Neuronal stem cell (in vitro differentiated cells): ENCODE results near the gene ADCY9.

ENCODE experiments used
- DNase-seq: peaks from one replicate; pipeline ENCODE4 v3.0.0-alpha.2; 2013; ENCODE audit warnings: low spot score
- H2AFZ ChIP-seq: one replicate; pipeline ENCODE4 v1.6.1; 2013; ENCODE audit warnings: mild to moderate bottlenecking, low read length, inconsistent platforms
- H2AK5ac ChIP-seq: 2 replicates; pipeline ENCODE4 v1.6.1; 2013; ENCODE audit warnings: low read depth, mild to moderate bottlenecking, inconsistent platforms, low read length, moderate library complexity, mixed read lengths
- H2BK120ac ChIP-seq: 2 replicates; pipeline ENCODE4 v1.6.1; 2013; ENCODE audit warnings: low read depth, mild to moderate bottlenecking, inconsistent platforms, low read length, moderate library complexity, mixed read lengths
- H2BK12ac ChIP-seq: one replicate; pipeline ENCODE4 v1.6.1; 2013; ENCODE audit warnings: low read length, inconsistent platforms
- H2BK15ac ChIP-seq: 2 replicates; pipeline ENCODE4 v1.6.1; 2013; ENCODE audit warnings: mild to moderate bottlenecking, low read length, inconsistent platforms, mixed read lengths
- H2BK5ac ChIP-seq: one replicate; pipeline ENCODE4 v1.6.1; 2013; ENCODE audit warnings: inconsistent platforms, mild to moderate bottlenecking, low read length, moderate library complexity
- H3K14ac ChIP-seq: one replicate; pipeline ENCODE4 v1.6.1; 2013; ENCODE audit warnings: low read length, inconsistent platforms
- H3K18ac ChIP-seq: 2 replicates; pipeline ENCODE4 v1.6.1; 2013; ENCODE audit warnings: low read length, inconsistent platforms
- H3K23ac ChIP-seq: 2 replicates; pipeline ENCODE4 v1.6.1; 2013; ENCODE audit warnings: low read depth, mild to moderate bottlenecking, mixed read lengths, low read length, inconsistent platforms; ENCODE audit not compliant: poor library complexity
- H3K27ac ChIP-seq: replicated peaks from 3 replicates; pipeline ENCODE4 v1.5.1; 2013; ENCODE audit warnings: low read length, inconsistent platforms
- H3K27me3 ChIP-seq, 3 experiments: 2 replicates each; pipeline ENCODE4 v1.6.1; 2013; ENCODE audit warnings: low read length in 3 of 3, mild to moderate bottlenecking in 2 of 3, inconsistent platforms in 1 of 3, low read depth in 1 of 3, mixed read lengths in 1 of 3, moderate library complexity in 1 of 3; ENCODE audit not compliant: control insufficient read depth in 3 of 3, insufficient read depth in 3 of 3
- H3K36me3 ChIP-seq, 2 donors: replicated peaks in 1 of 2; 2 replicates each; pipeline ENCODE4 v1.6.1; 2013; ENCODE audit warnings: low read length in 2 of 2; ENCODE audit not compliant: control insufficient read depth in 2 of 2, insufficient read depth in 2 of 2
- H3K4ac ChIP-seq: 2 replicates; pipeline ENCODE4 v1.6.1; 2013; ENCODE audit warnings: inconsistent platforms, mild to moderate bottlenecking, low read length, moderate library complexity
- H3K4me1 ChIP-seq, 2 donors: 1 replicate in 1 of 2; 2 replicates in 1 of 2; pipeline ENCODE4 v1.6.1; 2013; ENCODE audit warnings: low read length in 2 of 2, low read depth in 1 of 2; ENCODE audit not compliant: control insufficient read depth in 2 of 2, insufficient read depth in 1 of 2
- H3K4me2 ChIP-seq: one replicate; pipeline ENCODE4 v1.6.1; 2013; ENCODE audit warnings: mild to moderate bottlenecking, low read length, inconsistent platforms; ENCODE audit not compliant: insufficient read depth, poor library complexity, severe bottlenecking
- H3K4me3 ChIP-seq, 2 donors: 2 replicates each; pipeline ENCODE4 v1.5.1; 2013; ENCODE audit warnings: low read length in 2 of 2, mild to moderate bottlenecking in 2 of 2, inconsistent platforms in 1 of 2, moderate library complexity in 1 of 2
- H3K79me1 ChIP-seq: one replicate; pipeline ENCODE4 v1.6.1; 2013; ENCODE audit warnings: low read depth, mild to moderate bottlenecking, inconsistent platforms, low read length, moderate library complexity
- H3K9ac ChIP-seq: one replicate; pipeline ENCODE4 v1.6.1; 2013; ENCODE audit warnings: mild to moderate bottlenecking, low read depth, low read length, inconsistent platforms; ENCODE audit not compliant: poor library complexity
- H3K9me3 ChIP-seq, 2 donors: replicated peaks in 1 of 2; 2 replicates each; pipeline versions ENCODE3 to v1.6.1; 2013; ENCODE audit warnings: low read length in 2 of 2, mild to moderate bottlenecking in 2 of 2, inconsistent platforms in 1 of 2, low read depth in 1 of 2, mixed read lengths in 1 of 2, moderate library complexity in 1 of 2; ENCODE audit not compliant: control insufficient read depth in 2 of 2, insufficient read depth in 1 of 2
- H4K8ac ChIP-seq: one replicate; pipeline ENCODE4 v1.6.1; 2013; ENCODE audit warnings: low read depth, mild to moderate bottlenecking, inconsistent platforms, low read length, moderate library complexity
- H4K91ac ChIP-seq: one replicate; pipeline ENCODE4 v1.6.1; 2013; ENCODE audit warnings: low read length, low read depth, mild to moderate bottlenecking, inconsistent platforms; ENCODE audit not compliant: poor library complexity
- WGBS, 2 donors: extraction: QIAGEN DNeasy Blood & Tissue Kit; methylation state at CpG; one replicate each; pipeline ENCODE4 v1.1.7; 2013; ENCODE audit warnings: missing lambda C conversion rate in 2 of 2, mixed read lengths in 1 of 2; ENCODE audit not compliant: insufficient read length in 2 of 2, insufficient replicate concordance in 1 of 2; ENCODE audit errors: extremely low coverage in 2 of 2; 5-methylcytosine and 5-hydroxymethylcytosine counted together

The ADCY9 gene

GRCh38 chr16:3974751-3975150, 141.5 kb downstream of the ADCY9 start:
- no peak overlapping the region for H4K91ac ChIP-seq
- no peak overlapping the region for H3K9ac ChIP-seq
- no peak overlapping the region for H4K8ac ChIP-seq
- no peak overlapping the region for H2BK5ac ChIP-seq
- DNase-seq, result no peak
- peaks cover 2% of the 10 kb centered on the region for H3K79me1 ChIP-seq
- H3K27me3 ChIP-seq, result no peaks in the 10 kb centered on the region
- H2AK5ac ChIP-seq, result no peak overlapping the region
- no peak overlapping the region for H3K4me2 ChIP-seq
- H2BK120ac ChIP-seq, result no peak overlapping the region
- no peak overlapping the region for H2BK12ac ChIP-seq
- H3K36me3 ChIP-seq, result no peaks in the 10 kb centered on the region
- no peak overlapping the region for H3K23ac ChIP-seq
- H3K14ac ChIP-seq, result no peak overlapping the region
- no peak overlapping the region for H3K27ac ChIP-seq
- H3K9me3 ChIP-seq, result no peaks in the 10 kb centered on the region
- no peak overlapping the region for H3K18ac ChIP-seq
- H3K4me1 ChIP-seq, result peaks cover 0 to 3% of the 10 kb centered on the region in 2 donors
- WGBS, 2 donors, result no CpG with 5 or more reads among the region's 8 CpGs
- H2AFZ ChIP-seq, result no peak overlapping the region
- H3K4me3 ChIP-seq, result no peak overlapping the region
- no peak overlapping the region for H2BK15ac ChIP-seq
- H3K4ac ChIP-seq, result no peak overlapping the region

GRCh38 chr16:3971706-3972105, 144.5 kb downstream of the ADCY9 start:
- Histone ChIP-seq H3K4me3 (no peak overlapping the region), H2AK5ac (no peak overlapping the region), H3K36me3 (no peaks in the 10 kb centered on the region), H3K4ac (no peak overlapping the region), H2AFZ (no peak overlapping the region), H3K9ac (no peak overlapping the region), H2BK5ac (no peak overlapping the region), H3K14ac (no peak overlapping the region), H4K91ac (no peak overlapping the region), H2BK120ac (no peak overlapping the region), H3K18ac (no peak overlapping the region), H3K4me1 (peaks cover 0 to 3% of the 10 kb centered on the region in 2 donors), H3K27me3 (no peaks in the 10 kb centered on the region), H2BK15ac (no peak overlapping the region), H3K9me3 (no peaks in the 10 kb centered on the region), H3K4me2 (no peak overlapping the region), H3K79me1 (peaks cover 2% of the 10 kb centered on the region), H3K27ac (no peak overlapping the region), H2BK12ac (no peak overlapping the region), H3K23ac (no peak overlapping the region), H4K8ac (no peak overlapping the region)
- no peak for DNase-seq
- no CpG with 5 or more reads among the region's 8 CpGs for WGBS, 2 donors

GRCh38 chr16:3971261-3971660, 145.0 kb downstream of the ADCY9 start:
- Histone ChIP-seq H3K79me1 (peaks cover 2% of the 10 kb centered on the region), H2BK15ac (no peak overlapping the region), H3K18ac (no peak overlapping the region), H3K14ac (no peak overlapping the region), H3K27me3 (no peaks in the 10 kb centered on the region), H3K36me3 (peaks cover 0 to under 1% of the 10 kb centered on the region in 2 donors), H3K4me3 (no peak overlapping the region), H3K23ac (no peak overlapping the region), H2AFZ (no peak overlapping the region), H4K91ac (no peak overlapping the region), H3K9me3 (no peaks in the 10 kb centered on the region), H2AK5ac (no peak overlapping the region), H3K4ac (no peak overlapping the region), H2BK5ac (no peak overlapping the region), H3K4me1 (peaks cover 0 to 3% of the 10 kb centered on the region in 2 donors), H2BK120ac (no peak overlapping the region), H2BK12ac (no peak overlapping the region), H3K27ac (no peak overlapping the region), H3K4me2 (no peak overlapping the region), H4K8ac (no peak overlapping the region), H3K9ac (no peak overlapping the region)
- no CpG with 5 or more reads among the region's 9 CpGs for WGBS, 2 donors
- DNase-seq, result no peak

- H3K4me2 ChIP-seq, result no peak overlapping the region
- DNase-seq, result no peak
- peaks cover 2% of the 10 kb centered on the region for H3K79me1 ChIP-seq
- H3K14ac ChIP-seq, result no peak overlapping the region
- no peaks in the 10 kb centered on the region for H3K27me3 ChIP-seq
- H3K4ac ChIP-seq, result no peak overlapping the region
- H2BK120ac ChIP-seq, result no peak overlapping the region
- H4K91ac ChIP-seq, result no peak overlapping the region
- H2AFZ ChIP-seq, result no peak overlapping the region
- H2AK5ac ChIP-seq, result no peak overlapping the region
- H3K27ac ChIP-seq, result no peak overlapping the region
- no peak overlapping the region for H2BK12ac ChIP-seq
- H3K23ac ChIP-seq, result no peak overlapping the region
- H3K9ac ChIP-seq, result no peak overlapping the region
- H3K4me3 ChIP-seq, result no peak overlapping the region
- no peaks in the 10 kb centered on the region for H3K4me1 ChIP-seq
- peaks cover 0 to 4% of the 10 kb centered on the region in 2 donors for H3K9me3 ChIP-seq
- H3K18ac ChIP-seq, result no peak overlapping the region
- H2BK15ac ChIP-seq, result no peak overlapping the region
- no peak overlapping the region for H2BK5ac ChIP-seq
- WGBS, 2 donors, result no CpG with 5 or more reads among the region's 8 CpGs
- no peak overlapping the region for H4K8ac ChIP-seq
- H3K36me3 ChIP-seq, result peaks cover 0 to 11% of the 10 kb centered on the region in 2 donors
Measured at GRCh38 chr16:3968551-3968950, 147.7 kb downstream of the ADCY9 start.
